HG03025 (cell line): Measurements from ENCODE around the gene TRH.
"Not testable (repeated sequence)": the region's sequence is repeated elsewhere in the genome, so short reads cannot be mapped to it uniquely, and the experiment has no call there.

Experiments used
- ATAC-seq: cut with Tn5 transposase; IDR thresholded peaks from one replicate; pipeline ENCODE4 v1.9.1; 2021; ENCODE audit warnings: mild to moderate bottlenecking, moderate library complexity; ENCODE audit not compliant: unreplicated experiment, low FRiP score

TRH gene

GRCh38 chr3:129962600-129962999 lies 11.9 kb upstream of the TRH start:
- no peak for ATAC-seq

GRCh38 chr3:129965937-129966336 lies 8.6 kb upstream of the TRH start:
- no peak for ATAC-seq

- no peak for ATAC-seq
These were observed 7.6 kb upstream of the TRH start for GRCh38 chr3:129966876-129967275.

GRCh38 chr3:129967761-129968160 lies 6.8 kb upstream of the TRH start:
- ATAC-seq = no peak

GRCh38 chr3:129971351-129972052 lies 3.0 kb upstream of the TRH start:
- ATAC-seq = no peak

- ATAC-seq = no peak
These were observed 2.2 kb upstream of the TRH start for GRCh38 chr3:129972301-129972700.

GRCh38 chr3:129973853-129974563 lies 512 bp upstream of the TRH start:
- no peak for ATAC-seq

GRCh38 chr3:129974833-129975704 lies 549 bp downstream of the TRH start:
- ATAC-seq = no peak

GRCh38 chr3:129975705-129976048 lies 1.2 kb downstream of the TRH start:
- ATAC-seq = no peak

- no peak for ATAC-seq
These were observed 1.8 kb downstream of the TRH start for GRCh38 chr3:129976286-129976685.

GRCh38 chr3:129978123-129978522 lies 3.6 kb downstream of the TRH start:
- ATAC-seq = no peak

- ATAC-seq = no peak
These were observed 5.4 kb downstream of the TRH start for GRCh38 chr3:129979905-129980304.

- no peak for ATAC-seq
These were observed 9.0 kb downstream of the TRH start for GRCh38 chr3:129983561-129983960.

GRCh38 chr3:129984125-129984524 lies 9.6 kb downstream of the TRH start:
- ATAC-seq = no peak

GRCh38 chr3:129985113-129985512 lies 10.6 kb downstream of the TRH start:
- ATAC-seq = no peak

- no peak for ATAC-seq
These were observed 13.9 kb downstream of the TRH start for GRCh38 chr3:129988429-129988828.

- no peak for ATAC-seq
These were observed 14.9 kb downstream of the TRH start for GRCh38 chr3:129989414-129989813.

GRCh38 chr3:129992781-129993180 lies 18.3 kb downstream of the TRH start:
- ATAC-seq = no peak

GRCh38 chr3:129994883-129995559 lies 20.5 kb downstream of the TRH start:
- no peak for ATAC-seq

- ATAC-seq = no peak
These were observed 21.6 kb downstream of the TRH start for GRCh38 chr3:129996073-129996472.

GRCh38 chr3:129999176-129999575 lies 24.7 kb downstream of the TRH start:
- ATAC-seq = not testable (repeated sequence)
